Measurements from ENCODE around the gene C4orf36.
A peak's percentile ranks its signal among the peaks of the same experiment; 100 is the strongest.

DNA sequence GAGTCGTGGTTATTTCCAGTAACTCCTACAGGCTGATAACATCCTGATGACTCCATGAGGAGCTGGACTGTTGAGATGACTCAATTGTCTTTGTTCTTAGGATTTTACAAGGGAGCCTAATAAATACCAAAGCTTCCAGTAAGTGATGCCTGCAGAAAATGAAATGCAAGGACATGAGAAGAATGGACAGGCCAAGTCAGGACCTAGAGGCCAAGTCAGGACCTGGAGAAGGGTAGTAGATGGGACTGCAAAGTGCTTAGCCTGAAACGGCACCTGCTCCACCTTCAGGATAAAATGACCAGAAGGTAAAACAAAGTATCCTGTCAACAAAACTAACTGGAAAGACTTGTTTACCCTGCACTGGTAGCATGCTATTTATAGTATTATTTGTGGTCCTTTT, 36.6 kb downstream of the C4orf36 start:
- TF ChIP-seq, protein P1, sequence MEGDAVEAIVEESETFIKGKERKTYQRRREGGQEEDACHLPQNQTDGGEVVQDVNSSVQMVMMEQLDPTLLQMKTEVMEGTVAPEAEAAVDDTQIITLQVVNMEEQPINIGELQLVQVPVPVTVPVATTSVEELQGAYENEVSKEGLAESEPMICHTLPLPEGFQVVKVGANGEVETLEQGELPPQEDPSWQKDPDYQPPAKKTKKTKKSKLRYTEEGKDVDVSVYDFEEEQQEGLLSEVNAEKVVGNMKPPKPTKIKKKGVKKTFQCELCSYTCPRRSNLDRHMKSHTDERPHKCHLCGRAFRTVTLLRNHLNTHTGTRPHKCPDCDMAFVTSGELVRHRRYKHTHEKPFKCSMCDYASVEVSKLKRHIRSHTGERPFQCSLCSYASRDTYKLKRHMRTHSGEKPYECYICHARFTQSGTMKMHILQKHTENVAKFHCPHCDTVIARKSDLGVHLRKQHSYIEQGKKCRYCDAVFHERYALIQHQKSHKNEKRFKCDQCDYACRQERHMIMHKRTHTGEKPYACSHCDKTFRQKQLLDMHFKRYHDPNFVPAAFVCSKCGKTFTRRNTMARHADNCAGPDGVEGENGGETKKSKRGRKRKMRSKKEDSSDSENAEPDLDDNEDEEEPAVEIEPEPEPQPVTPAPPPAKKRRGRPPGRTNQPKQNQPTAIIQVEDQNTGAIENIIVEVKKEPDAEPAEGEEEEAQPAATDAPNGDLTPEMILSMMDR (IDR thresholded peaks at IDR 0.05; ENCODE audit: extremely low read depth in 1 of 2, insufficient read depth in 1 of 2, low read depth in 1 of 2, low read length in 2 of 2) = no peak
- TF ChIP-seq POLR2A (IDR thresholded peaks at IDR 0.05; ENCODE audit: low read depth, low read length) = no peak
- no peak for TF ChIP-seq MAX (IDR thresholded peaks at IDR 0.05; ENCODE audit: insufficient read depth, insufficient read length)
- TF ChIP-seq POLR2AphosphoS5 (IDR thresholded peaks at IDR 0.05; ENCODE audit: insufficient read depth, low read depth, low read length) = no peak
- TF ChIP-seq EZH2 (IDR thresholded peaks at IDR 0.05; ENCODE audit: borderline replicate concordance, low read depth, low read length, severe bottlenecking) = no peak
- no peak for TF ChIP-seq JUN (IDR thresholded peaks at IDR 0.05; ENCODE audit: borderline replicate concordance, insufficient read depth, insufficient read length, low read depth)
- TF ChIP-seq MYC (IDR thresholded peaks at IDR 0.05; ENCODE audit: low read depth, low read length) = no peak
- no peak for TF ChIP-seq GATA2 (IDR thresholded peaks at IDR 0.05; ENCODE audit: insufficient read depth, insufficient read length, low read depth, low read length)
- TF ChIP-seq FOS (IDR thresholded peaks at IDR 0.05; ENCODE audit: borderline replicate concordance, insufficient read depth, low read length) = peak; percentile 36
